Tibial nerve (tissue), 4 donors: Measurements from ENCODE around the gene EXOC2. TPM values are rescaled to one million over a fixed set of nuclear protein-coding genes. Genes with fewer than 3 reads are reported as not detected.

ENCODE experiments used
- DNase-seq, 2 donors: peaks; one replicate each; pipeline ENCODE4 v3.0.0-alpha.2; 2019; ENCODE audit warnings: low spot score in 2 of 2
- H3K27ac ChIP-seq, 4 donors: fragments of 200-600 bp; sonication (generic) in 3 of 4; one replicate each; pipeline ENCODE4 v1.5.1; 2017 to 2019; ENCODE audit warnings: mild to moderate bottlenecking in 1 of 4
- H3K27me3 ChIP-seq, 2 donors: fragments of 200-600 bp; sonication (generic) in 1 of 2; one replicate each; pipeline versions ENCODE4 v1.5.1 to v1.6.0; 2017 to 2019
- H3K36me3 ChIP-seq, 3 donors: fragments of 200-600 bp; sonication (generic); one replicate each; pipeline ENCODE4 v1.5.1; 2018 to 2019
- H3K4me1 ChIP-seq, 4 donors: fragments of 200-600 bp; sonication (generic) in 3 of 4; one replicate each; pipeline ENCODE4 v1.5.1; 2017 to 2019
- H3K4me3 ChIP-seq, 4 donors: fragments of 200-600 bp; sonication (generic) in 3 of 4; one replicate each; pipeline ENCODE4 v1.5.1; 2017 to 2019; ENCODE audit warnings: mild to moderate bottlenecking in 1 of 4, moderate library complexity in 1 of 4
- H3K9me3 ChIP-seq, 4 donors: fragments of 200-600 bp; sonication (generic) in 3 of 4; one replicate each; pipeline ENCODE4 v1.5.1; 2017 to 2019
- CTCF ChIP-seq, 5 experiments: fragments of 200-600 bp in 3 of 5; fragments of 450-650 bp in 2 of 5; sonication (generic) in 3 of 5; IDR thresholded peaks; one replicate each; pipeline ENCODE4 v1.5.1; 2016 to 2019; ENCODE audit warnings: antibody characterized with exemption in 5 of 5, mild to moderate bottlenecking in 3 of 5, moderate library complexity in 2 of 5
- EP300 ChIP-seq, 2 donors: sonication (generic); formaldehyde crosslinking; IDR thresholded peaks; one replicate each; pipeline ENCODE4 v1.6.1; 2017; ENCODE audit warnings: antibody characterized with exemption in 2 of 2, mild to moderate bottlenecking in 1 of 2
- POLR2A ChIP-seq, 2 donors: fragments of 450-650 bp; IDR thresholded peaks; one replicate each; pipeline ENCODE4 v1.6.1; 2017; ENCODE audit warnings: antibody characterized with exemption in 2 of 2, mild to moderate bottlenecking in 2 of 2, moderate library complexity in 2 of 2
- WGBS, 2 donors: methylation state at CpG; one replicate each; pipeline ENCODE4 v1.1.5; 2018; 5-methylcytosine and 5-hydroxymethylcytosine counted together
- total RNA-seq, 4 donors: library from RNA; depleted of rRNA; stranded (reverse); fragments of >200 nt; gene quantifications; one replicate each; pipeline ENCODE4 v1.1.0, GENCODE V29; 2016

Gene EXOC2
- total RNA-seq, 4 donors from 2014 or later, result 20.8 to 30.0 (median 24.1) TPM

GRCh38 chr6:448296-449056 lies 244.5 kb downstream of the EXOC2 start:
- Histone ChIP-seq H3K36me3 (no peaks in the 10 kb centered on the region), H3K4me3 (no peak overlapping the region), H3K27ac (no peak overlapping the region), H3K9me3 (no peaks in the 10 kb centered on the region), H3K27me3 (no peaks in the 10 kb centered on the region), H3K4me1 (peaks cover 0 to 12% (median 0%) of the 10 kb centered on the region in 4 donors)
- TF ChIP-seq EP300 (IDR thresholded peaks at IDR 0.05) (no peak), CTCF (IDR thresholded peaks at IDR 0.05) (no peak), POLR2A (IDR thresholded peaks at IDR 0.05) (no peak)
- 82 to 90% methylated on average over 19 of the region's 19 CpGs for WGBS, 2 donors
- no peak for DNase-seq

GRCh38 chr6:447381-448165 lies 245.4 kb downstream of the EXOC2 start:
- no peak for DNase-seq

GRCh38 chr6:446418-447366 lies 246.2 kb downstream of the EXOC2 start:
- TF ChIP-seq CTCF (IDR thresholded peaks at IDR 0.05) (no peak), POLR2A (IDR thresholded peaks at IDR 0.05) (no peak), EP300 (IDR thresholded peaks at IDR 0.05) (no peak)
- H3K27me3 ChIP-seq, result no peaks in the 10 kb centered on the region
- no peaks in the 10 kb centered on the region for H3K4me1 ChIP-seq
- H3K4me3 ChIP-seq, result peak overlapping the region in 1 of 4 donors; percentile 23
- no peaks in the 10 kb centered on the region for H3K36me3 ChIP-seq
- WGBS, 2 donors, result 84 to 87% methylated on average over 28 of the region's 28 CpGs
- peak overlapping the region in 1 of 4 donors; percentile 26 for H3K27ac ChIP-seq
- no peaks in the 10 kb centered on the region for H3K9me3 ChIP-seq
- DNase-seq, result no peak

More at GRCh38 chr6:447381-448165, 245.4 kb downstream of the EXOC2 start:
- H3K9me3 ChIP-seq, result no peaks in the 10 kb centered on the region
- H3K36me3 ChIP-seq, result no peaks in the 10 kb centered on the region
- H3K27me3 ChIP-seq, result no peaks in the 10 kb centered on the region
- H3K27ac ChIP-seq, result peak overlapping the region in 1 of 4 donors; percentile 26
- TF ChIP-seq EP300 (IDR thresholded peaks at IDR 0.05) (no peak), POLR2A (IDR thresholded peaks at IDR 0.05) (no peak), CTCF (IDR thresholded peaks at IDR 0.05) (no peak)
- 82 to 85% methylated on average over 25 to 27 of the region's 29 CpGs for WGBS, 2 donors
- H3K4me3 ChIP-seq, result peak overlapping the region in 1 of 4 donors; percentile 23
- peaks cover 0 to 2% (median 0%) of the 10 kb centered on the region in 4 donors for H3K4me1 ChIP-seq

GRCh38 chr6:445571-446417 lies 247.1 kb downstream of the EXOC2 start:
- Histone ChIP-seq H3K9me3 (no peaks in the 10 kb centered on the region), H3K27ac (no peak overlapping the region), H3K27me3 (no peaks in the 10 kb centered on the region), H3K4me3 (no peak overlapping the region), H3K4me1 (no peaks in the 10 kb centered on the region), H3K36me3 (no peaks in the 10 kb centered on the region)
- 82 to 83% methylated on average over 9 to 11 of the region's 11 CpGs for WGBS, 2 donors
- TF ChIP-seq EP300 (IDR thresholded peaks at IDR 0.05), result no peak
- DNase-seq, result no peak
